GM21381 (cell line): ENCODE measurements around the gene EVL.

Experiments used
- ATAC-seq: cut with Tn5 transposase; IDR thresholded peaks from one replicate; pipeline ENCODE4 v1.9.1; 2021; ENCODE audit warnings: mild to moderate bottlenecking, moderate library complexity; ENCODE audit not compliant: unreplicated experiment

Gene EVL

GRCh38 chr14:100192250-100192671 is 127.0 kb downstream of the EVL start:
- no peak for ATAC-seq

- ATAC-seq = peak; percentile 99
Observed at GRCh38 chr14:100192672-100193416, 127.6 kb downstream of the EVL start.
